Thoracic aorta (tissue), 2 donors: ENCODE data around the gene CLEC5A. TPM values are rescaled to one million over a fixed set of nuclear protein-coding genes. Genes with fewer than 3 reads are reported as not detected.

Source experiments
- ATAC-seq: fragments of 150-250 bp; one replicate; pipeline ENCODE4 v1.8.0; 2017; ENCODE audit warnings: low read depth; ENCODE audit not compliant: insufficient number of reproducible peaks, low FRiP score
- DNase-seq: peaks from one replicate; pipeline ENCODE4 v3.0.0-alpha.2; 2020; ENCODE audit warnings: low spot score
- H3K27ac ChIP-seq, 2 donors: fragments of 200-600 bp; sonication (generic); 1 replicate in 1 of 2; 2 replicates in 1 of 2; pipeline ENCODE4 v1.5.1; 2016; ENCODE audit warnings: mild to moderate bottlenecking in 2 of 2, moderate library complexity in 2 of 2
- H3K27me3 ChIP-seq: fragments of 200-600 bp; sonication (generic); replicated peaks from 2 replicates; pipeline ENCODE4 v1.6.0; 2016; ENCODE audit warnings: mild to moderate bottlenecking; ENCODE audit not compliant: insufficient read depth
- H3K36me3 ChIP-seq: fragments of 200-600 bp; sonication (generic); one replicate; pipeline ENCODE4 v1.5.1; 2016
- H3K4me1 ChIP-seq, 2 donors: fragments of 200-600 bp; sonication (generic); 1 replicate in 1 of 2; 2 replicates in 1 of 2; pipeline versions ENCODE4 v1.5.1 to v1.6.0; 2016; ENCODE audit warnings: low read depth in 2 of 2, mild to moderate bottlenecking in 1 of 2; ENCODE audit not compliant: control insufficient read depth in 1 of 2
- H3K4me3 ChIP-seq: fragments of 200-600 bp; sonication (generic); 2 replicates; pipeline ENCODE4 v1.5.1; 2016; ENCODE audit warnings: mild to moderate bottlenecking
- H3K9me3 ChIP-seq: fragments of 200-600 bp; sonication (generic); 2 replicates; pipeline ENCODE4 v1.5.1; 2016
- CTCF ChIP-seq: fragments of 200-600 bp; sonication (generic); IDR thresholded peaks from one replicate; pipeline ENCODE4 v1.5.1; 2019; ENCODE audit warnings: antibody characterized with exemption
- total RNA-seq, 2 donors: library from RNA; depleted of rRNA; stranded (reverse); fragments of >200 nt; gene quantifications; one replicate each; pipeline versions ENCODE4 v1.1.0 to v1.2.3, GENCODE V29; 2016

The CLEC5A gene
- total RNA-seq, 2 donors from 2014 or later = 3.0 to 3.7 TPM

DNA sequence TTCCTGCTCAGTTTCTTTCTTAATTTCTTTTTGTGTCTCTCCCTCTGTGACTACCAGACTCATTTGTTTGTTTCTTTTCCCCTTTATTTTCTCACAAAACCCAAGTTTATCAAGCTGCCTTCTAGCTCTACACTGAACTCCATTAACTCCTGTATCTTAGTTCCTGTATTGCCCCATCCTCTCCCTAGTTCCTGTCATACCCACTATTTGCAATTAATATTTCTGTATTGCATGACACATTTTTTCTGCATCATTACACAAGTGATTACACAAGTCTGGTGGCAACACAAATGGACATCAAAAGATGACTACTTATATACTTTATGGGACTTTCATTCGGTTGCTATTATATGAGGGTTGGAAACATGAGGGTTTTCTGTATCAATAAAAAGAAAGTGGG lies 57.5 kb downstream of the CLEC5A start:
- no peak for TF ChIP-seq CTCF
- no peak for ATAC-seq
- H3K36me3 ChIP-seq = no peaks in the 10 kb centered on the region
- DNase-seq = no peak
- no peak overlapping the region for H3K27ac ChIP-seq
- H3K4me3 ChIP-seq = no peak overlapping the region
- H3K9me3 ChIP-seq = no peaks in the 10 kb centered on the region
- no peaks in the 10 kb centered on the region for H3K27me3 ChIP-seq
- no peaks in the 10 kb centered on the region for H3K4me1 ChIP-seq

GRCh38 chr7:141884539-141885225 lies 62.1 kb downstream of the CLEC5A start:
- ATAC-seq = no peak
- Histone ChIP-seq H3K9me3 (no peaks in the 10 kb centered on the region), H3K27ac (no peak overlapping the region), H3K4me1 (no peaks in the 10 kb centered on the region), H3K27me3 (no peaks in the 10 kb centered on the region), H3K36me3 (no peaks in the 10 kb centered on the region), H3K4me3 (no peak overlapping the region)
- DNase-seq = no peak
- no peak for TF ChIP-seq CTCF

- no peak overlapping the region for H3K27ac ChIP-seq
- no peak overlapping the region for H3K4me3 ChIP-seq
- DNase-seq = no peak
- TF ChIP-seq CTCF = no peak
- no peak for ATAC-seq
- no peaks in the 10 kb centered on the region for H3K4me1 ChIP-seq
- H3K36me3 ChIP-seq = no peaks in the 10 kb centered on the region
- no peaks in the 10 kb centered on the region for H3K9me3 ChIP-seq
- H3K27me3 ChIP-seq = no peaks in the 10 kb centered on the region
These were observed 65.8 kb downstream of the CLEC5A start for GRCh38 chr7:141880960-141881359.

GRCh38 chr7:141877365-141877764 lies 69.4 kb downstream of the CLEC5A start:
- no peaks in the 10 kb centered on the region for H3K9me3 ChIP-seq
- ATAC-seq (no peak), DNase-seq (no peak)
- H3K27ac ChIP-seq = no peak overlapping the region
- no peaks in the 10 kb centered on the region for H3K27me3 ChIP-seq
- H3K4me3 ChIP-seq = no peak overlapping the region
- TF ChIP-seq CTCF = no peak
- no peaks in the 10 kb centered on the region for H3K36me3 ChIP-seq
- H3K4me1 ChIP-seq = no peaks in the 10 kb centered on the region

Other genes with a start within 250 kb of the CLEC5A start
- gene DENND11, start 244.8 kb downstream of the CLEC5A start, total RNA-seq = 10 to 100 TPM; 29.0 to 37.8 TPM
- not detected for gene WEE2, start 238.6 kb downstream of the CLEC5A start, total RNA-seq
- gene SSBP1, start 208.6 kb downstream of the CLEC5A start, total RNA-seq = 100 to 1,000 TPM in 1 of 2 donors, 10 to 100 TPM in 1; 50.8 to 157 TPM
- under 1 TPM in 1 of 2 donors, not detected in 1; 0.41 TPM for gene TAS2R3, start 182.9 kb downstream of the CLEC5A start, total RNA-seq
- gene TAS2R4, start 170.3 kb downstream of the CLEC5A start, total RNA-seq = 1 to 10 TPM in 1 of 2 donors, under 1 TPM in 1; 0.81 to 3.5 TPM
- gene TAS2R5, start 156.8 kb downstream of the CLEC5A start, total RNA-seq = 1 to 10 TPM; 2.2 to 4.4 TPM
- not detected for gene PRSS37, start 105.5 kb downstream of the CLEC5A start, total RNA-seq
- gene OR9A4, start 30.6 kb downstream of the CLEC5A start, total RNA-seq = not detected
- not detected for gene TAS2R38, start 26.8 kb upstream of the CLEC5A start, total RNA-seq
- gene MGAM, start 48.9 kb upstream of the CLEC5A start, total RNA-seq = 1 to 10 TPM; 1.6 to 2.4 TPM
- under 1 TPM; 0.49 to 0.54 TPM for gene MGAM2, start 164.7 kb upstream of the CLEC5A start, total RNA-seq